Right hindlimb (tissue), 1 donor: ENCODE measurements around the gene PLXNC1.

Source experiments
- DNase-seq: peaks from one replicate; pipeline ENCODE4 v3.0.0-alpha.2; 2018

Gene PLXNC1

DNA sequence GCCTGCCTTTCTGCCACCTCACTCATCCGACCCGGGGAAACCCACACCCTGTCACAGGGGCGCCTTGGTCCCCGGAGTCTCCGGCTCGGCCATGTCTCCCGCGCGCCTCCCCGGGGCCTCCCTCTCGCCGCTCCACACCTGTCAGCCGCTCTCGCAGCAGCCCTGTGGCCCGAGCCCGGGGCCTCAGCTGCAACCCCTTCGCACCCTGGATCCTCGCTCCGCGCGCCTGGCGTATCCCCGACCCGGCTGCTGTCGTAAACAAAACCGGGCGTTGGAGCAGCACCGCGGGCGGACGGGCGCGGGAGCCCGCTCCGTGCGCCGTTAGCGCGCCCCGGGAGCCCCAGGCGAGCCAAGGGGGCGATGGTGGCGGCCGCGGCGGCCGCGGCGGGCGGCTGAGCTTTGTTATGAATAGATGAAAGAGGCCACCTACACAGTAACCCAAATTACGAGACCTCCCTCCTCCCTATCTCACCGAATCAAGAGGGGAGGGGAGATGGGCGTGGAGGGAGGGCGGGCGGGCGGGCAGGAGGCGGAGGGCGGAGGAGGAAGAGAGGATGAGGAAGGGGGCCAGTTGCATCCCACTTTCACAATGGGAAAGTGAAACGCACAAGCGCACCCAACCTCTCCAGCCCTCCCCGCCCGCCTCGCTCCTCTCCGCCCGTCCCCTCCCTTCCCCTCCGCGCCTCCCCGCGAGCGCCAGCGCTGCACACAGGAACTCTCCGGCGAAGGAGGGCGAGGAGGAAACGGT, at the start of gene PLXNC1:
PLXNC1 (plus strand) TSS at position 587 of the 748 bp plus-strand sequence. CDS start 395 bp downstream, outside the sequence.
- peak; percentile 79 for DNase-seq

DNA sequence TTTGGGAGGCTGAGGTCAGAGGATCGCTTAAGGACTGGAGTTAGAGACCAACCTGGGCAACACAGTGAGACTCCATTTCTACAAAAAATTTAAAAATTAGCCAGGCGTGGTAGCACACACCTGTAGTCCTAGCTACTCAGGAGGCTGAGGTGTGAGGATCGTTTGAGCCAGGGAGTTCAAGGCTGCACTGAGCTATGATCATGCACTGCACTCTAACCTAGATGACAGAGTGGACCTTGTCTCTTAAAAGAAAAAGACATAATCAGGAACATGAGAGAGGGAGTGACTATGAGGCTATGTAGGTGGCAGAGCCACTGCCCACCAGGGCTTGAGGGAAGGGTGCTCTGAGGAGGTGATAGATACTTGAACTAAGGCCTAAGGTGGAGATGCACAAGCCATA, 49.2 kb upstream of the PLXNC1 start:
- DNase-seq = no peak

DNA sequence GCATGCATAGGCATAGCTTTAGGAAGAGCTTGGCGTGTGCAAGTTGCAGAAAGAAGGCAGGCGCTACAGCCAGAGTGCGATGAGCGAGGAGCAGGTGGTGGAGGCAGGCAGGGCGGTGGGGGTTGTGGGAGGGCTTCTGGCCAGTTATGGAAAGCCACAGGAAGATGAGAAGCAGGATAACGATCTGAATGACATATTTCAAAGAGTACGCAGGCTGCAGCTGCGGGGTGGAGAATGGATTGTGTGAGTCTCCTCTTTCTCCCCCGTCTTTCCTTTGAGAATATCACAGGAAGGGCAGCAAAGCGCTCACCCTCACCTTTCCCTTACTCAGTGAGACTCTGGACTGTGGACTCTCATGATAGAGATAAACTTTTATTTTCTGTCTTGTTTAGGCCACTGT, 48.7 kb upstream of the PLXNC1 start:
- peak; percentile 77 for DNase-seq

- peak; percentile 44 for DNase-seq
Observed at GRCh38 chr12:94100211-94100627, 48.2 kb upstream of the PLXNC1 start.

GRCh38 chr12:94100990-94101737, 47.2 kb upstream of the PLXNC1 start:
- DNase-seq = peak; percentile 89

- peak; percentile 89 for DNase-seq
Observed at GRCh38 chr12:94101738-94102660, 46.4 kb upstream of the PLXNC1 start.

DNA sequence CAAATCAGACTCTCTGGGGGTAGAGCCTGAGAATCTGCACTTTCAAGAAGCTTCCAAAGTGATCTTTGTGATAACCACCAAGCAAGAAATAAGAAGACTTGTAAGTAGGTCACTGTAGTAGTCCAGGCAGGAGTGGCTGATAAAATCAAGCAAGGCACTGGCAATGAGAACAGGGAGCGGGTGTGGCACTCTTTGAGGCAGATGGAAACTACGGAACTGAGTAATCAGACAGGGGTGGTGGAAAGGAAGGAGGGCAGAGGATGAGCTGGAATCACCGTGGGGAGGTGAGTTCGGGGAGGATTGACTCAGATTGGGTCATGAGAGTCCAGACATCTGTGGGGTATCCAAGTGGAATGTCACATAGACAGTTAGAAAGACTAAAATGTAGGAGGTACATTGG, 44.4 kb upstream of the PLXNC1 start:
- DNase-seq = no peak

GRCh38 chr12:94107910-94108309, 40.5 kb upstream of the PLXNC1 start:
- no peak for DNase-seq

DNA sequence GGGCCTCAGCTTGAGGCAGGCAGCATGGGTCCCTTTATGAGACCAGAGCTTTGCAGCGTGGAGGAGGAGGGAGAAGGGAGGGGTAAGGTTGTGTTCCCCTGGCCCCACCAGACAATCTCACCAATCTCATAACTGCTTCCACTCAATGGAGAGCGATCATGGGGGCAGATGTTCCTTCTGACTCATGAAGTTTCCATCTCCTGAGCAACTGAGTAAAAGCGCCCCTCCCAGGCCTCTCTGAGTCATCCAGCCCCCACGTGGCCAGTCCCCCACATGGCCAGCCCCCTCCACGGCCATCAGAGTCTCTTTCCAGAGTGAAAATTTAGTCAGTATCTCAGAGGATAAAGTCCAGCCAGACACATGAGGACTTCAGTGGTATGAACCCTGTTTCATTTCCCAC, 39.2 kb upstream of the PLXNC1 start:
- DNase-seq = no peak

DNA sequence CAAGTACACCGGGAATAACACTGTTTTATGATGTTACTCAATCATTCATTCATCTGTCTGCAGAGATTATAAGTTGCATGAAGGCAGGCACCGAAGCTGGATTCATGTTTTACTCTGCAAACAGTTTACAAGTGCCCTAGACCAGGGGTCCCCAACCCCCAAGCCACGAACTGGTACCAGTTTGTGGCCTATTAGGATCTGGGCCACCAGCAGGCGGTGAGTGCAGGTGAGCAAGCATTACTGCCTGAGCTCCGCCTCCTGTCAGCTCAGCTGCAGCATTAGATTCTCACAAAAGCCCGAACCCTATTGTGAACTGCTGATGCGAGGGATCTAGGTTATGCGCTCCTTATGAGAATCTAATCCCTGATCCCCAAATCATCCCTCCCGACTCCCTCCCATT, 38.1 kb upstream of the PLXNC1 start:
- DNase-seq = no peak

DNA sequence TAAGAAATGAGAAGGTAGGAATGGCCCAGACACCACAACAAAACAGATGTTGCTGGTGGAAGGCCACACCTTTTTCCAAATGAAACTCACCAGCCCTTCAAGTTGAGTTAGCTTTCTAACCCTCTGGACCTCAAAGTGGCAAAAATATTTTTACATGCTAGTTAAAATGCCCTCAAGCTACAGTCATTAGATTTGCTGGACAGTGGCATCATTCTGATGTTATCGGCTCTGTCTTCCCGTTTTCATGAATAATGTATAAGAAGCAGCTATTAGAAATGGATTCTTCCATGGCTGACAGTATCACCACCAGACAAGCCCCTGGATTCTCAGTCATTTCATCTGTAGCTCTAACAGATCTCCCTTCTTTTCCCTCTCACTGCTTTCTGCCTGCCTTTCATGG, 37.1 kb upstream of the PLXNC1 start:
- DNase-seq = no peak

GRCh38 chr12:94112121-94112520, 36.3 kb upstream of the PLXNC1 start:
- no peak for DNase-seq

DNA sequence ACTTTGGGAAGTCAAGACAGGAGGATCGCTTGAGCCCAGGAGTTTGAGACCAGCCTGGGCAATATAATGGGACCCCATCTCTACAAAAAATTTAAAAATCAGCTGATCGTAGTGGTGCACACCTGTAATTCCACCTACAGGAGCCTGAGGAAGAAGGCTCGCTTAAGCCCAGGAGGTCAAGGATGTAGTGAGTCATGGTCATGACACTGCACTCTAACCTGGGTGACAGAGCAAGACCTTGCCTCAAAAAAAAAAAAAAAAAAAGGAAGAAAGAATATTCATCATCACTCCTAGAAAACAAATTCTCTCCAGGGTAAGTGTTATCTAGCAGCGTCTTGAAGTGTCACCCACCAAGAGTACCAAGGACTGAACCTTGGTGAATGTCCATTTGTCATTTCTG, 34.2 kb upstream of the PLXNC1 start:
- DNase-seq = no peak

DNA sequence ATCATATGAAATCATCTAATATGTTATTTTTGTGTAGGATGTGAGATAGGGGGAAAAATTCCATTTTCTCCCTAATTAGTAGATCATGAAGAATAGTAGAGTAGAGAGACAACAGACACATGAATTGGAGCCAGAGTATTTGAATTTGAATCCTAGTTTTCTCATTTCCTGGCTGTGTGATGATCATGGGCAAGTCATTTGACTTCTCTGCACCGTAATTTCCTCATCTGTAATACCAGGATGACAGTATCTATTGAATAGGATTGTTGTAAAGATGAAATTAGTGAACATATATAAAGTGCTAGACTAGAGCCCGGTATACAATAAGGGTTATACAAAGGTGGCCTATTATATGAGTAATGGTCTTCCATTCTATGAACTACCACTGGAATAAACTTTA, 32.2 kb upstream of the PLXNC1 start:
- no peak for DNase-seq

DNA sequence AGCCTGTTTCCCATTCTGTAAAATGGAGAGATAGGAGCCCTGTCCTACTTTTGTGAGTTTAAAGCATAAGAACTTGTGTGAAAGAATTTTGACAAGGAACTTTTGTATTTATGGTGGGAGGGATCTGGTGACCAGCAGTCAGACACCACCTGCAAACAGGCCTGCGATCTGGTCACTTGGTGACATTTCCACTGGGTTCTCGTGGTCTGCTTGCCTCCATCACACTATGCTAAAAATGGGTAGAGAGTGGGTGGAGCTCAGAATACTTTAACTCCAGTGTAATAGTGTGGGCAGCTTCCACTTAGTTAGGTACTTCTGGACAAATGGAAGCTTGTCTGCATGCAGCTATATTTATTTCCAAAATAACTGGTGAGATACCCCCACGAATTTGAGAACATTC, 26.5 kb upstream of the PLXNC1 start:
- DNase-seq = no peak

DNA sequence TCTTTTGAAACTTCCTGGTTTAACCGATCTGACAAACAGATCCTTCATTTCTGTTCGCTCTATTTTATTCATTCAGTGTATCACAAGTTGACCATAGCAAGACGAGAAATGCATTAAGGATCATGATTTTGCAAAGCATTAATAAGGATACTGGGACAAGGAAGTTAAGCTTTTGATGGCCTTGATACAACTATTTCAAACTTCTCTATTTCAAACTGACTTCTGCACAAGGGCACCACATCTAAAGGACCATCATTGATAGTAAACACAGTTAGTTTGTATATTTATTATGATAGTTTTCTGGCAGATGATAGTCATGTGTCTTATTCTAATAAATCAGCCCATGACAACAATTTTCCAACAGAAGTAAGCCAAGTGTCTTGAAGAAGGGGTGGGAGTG, 25.8 kb upstream of the PLXNC1 start:
- DNase-seq = no peak

DNA sequence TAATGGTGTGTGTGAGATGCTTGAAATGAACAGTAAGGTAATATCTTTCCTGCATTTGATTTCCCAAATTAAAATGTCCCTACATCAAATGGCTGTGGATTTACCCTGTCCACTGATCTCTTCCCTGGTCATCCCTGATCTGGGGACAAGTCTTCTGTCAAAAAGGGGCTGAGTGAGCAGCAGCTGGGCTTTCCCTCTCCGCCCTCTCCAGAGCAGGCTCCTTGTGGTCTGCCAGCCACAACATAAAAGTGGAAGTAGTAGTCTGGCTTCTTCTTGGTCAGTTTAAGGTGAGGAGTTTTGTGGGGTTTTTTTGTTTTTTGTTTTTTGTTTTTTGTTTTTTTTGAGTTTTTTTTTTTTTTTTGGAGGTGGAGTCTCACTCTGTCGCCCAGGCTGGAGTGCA, 25.2 kb upstream of the PLXNC1 start:
- DNase-seq = no peak

- DNase-seq = no peak
Observed at GRCh38 chr12:94126067-94126466, 22.3 kb upstream of the PLXNC1 start.

DNA sequence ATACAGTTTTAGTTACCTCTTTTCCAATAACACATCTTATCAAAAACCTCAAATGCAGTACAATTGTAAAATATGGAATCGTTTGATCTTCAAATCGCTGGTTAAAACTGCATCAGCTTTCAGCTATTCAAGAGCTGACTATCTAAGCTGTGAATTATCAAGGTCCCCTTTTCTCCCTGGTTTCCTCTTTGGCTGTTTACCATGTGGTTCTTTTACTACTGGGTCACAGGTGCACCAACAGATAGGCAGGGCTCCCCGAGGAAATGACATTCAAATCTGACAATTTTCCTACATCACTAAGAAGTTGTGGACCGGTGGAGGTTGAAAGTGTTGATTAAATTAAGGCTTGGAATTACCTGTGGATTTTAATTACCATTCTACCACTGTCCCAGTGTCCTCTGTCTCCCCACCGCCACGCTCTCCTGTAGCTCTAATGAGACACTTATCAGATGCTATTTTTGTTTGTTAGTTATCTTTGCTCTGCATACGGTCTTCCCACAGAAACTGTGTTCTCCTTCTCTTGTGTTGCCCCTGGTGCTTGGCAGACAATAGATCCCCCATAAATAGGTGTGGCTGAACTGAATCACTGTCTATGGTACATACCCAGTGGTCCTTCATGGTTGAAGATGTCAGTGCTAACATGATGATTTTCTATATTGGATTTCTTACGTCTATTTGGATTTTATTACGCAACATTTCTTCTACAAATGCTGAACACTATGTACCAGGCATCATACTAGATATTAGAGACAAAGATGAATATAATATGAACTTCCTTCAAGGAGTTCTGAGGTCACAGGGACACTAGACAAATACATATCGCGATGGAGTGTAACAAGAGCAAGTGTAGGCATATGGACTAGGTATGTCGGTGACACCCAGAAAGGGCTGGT, 20.9 kb upstream of the PLXNC1 start:
- DNase-seq = no peak

GRCh38 chr12:94128280-94128679, 20.1 kb upstream of the PLXNC1 start:
- DNase-seq = no peak

GRCh38 chr12:94133964-94134795, 14.2 kb upstream of the PLXNC1 start:
- DNase-seq = no peak
